CD4-positive, alpha-beta T cell treated with Interferon alpha-2 for 1 hour (primary cell): ENCODE measurements around the gene CACFD1.

Experiments
- DNase-seq, 2 donors: peaks; one replicate each; pipeline ENCODE4 v3.0.0-alpha.2; 2020 to 2022

CACFD1 gene

GRCh38 chr9:133502112-133502511 lies 42.3 kb downstream of the CACFD1 start:
- DNase-seq = no peak

- DNase-seq = no peak
These were observed 45.5 kb downstream of the CACFD1 start for GRCh38 chr9:133505186-133505830.

GRCh38 chr9:133505901-133506652 lies 46.3 kb downstream of the CACFD1 start:
- DNase-seq = no peak

- DNase-seq = no peak
These were observed 46.9 kb downstream of the CACFD1 start for GRCh38 chr9:133506653-133507038.

GRCh38 chr9:133507246-133507965 lies 47.6 kb downstream of the CACFD1 start:
- DNase-seq = no peak

- DNase-seq = no peak
These were observed 48.3 kb downstream of the CACFD1 start for GRCh38 chr9:133508046-133508445.

GRCh38 chr9:133509179-133510083 lies 49.7 kb downstream of the CACFD1 start:
- DNase-seq = peak in 1 of 2 donors; percentile 12

GRCh38 chr9:133510926-133511505 lies 51.2 kb downstream of the CACFD1 start:
- DNase-seq = no peak

- DNase-seq = no peak
These were observed 51.8 kb downstream of the CACFD1 start for GRCh38 chr9:133511607-133512006.

GRCh38 chr9:133512253-133513213 lies 52.8 kb downstream of the CACFD1 start:
- DNase-seq = no peak

- DNase-seq = no peak
These were observed 53.7 kb downstream of the CACFD1 start for GRCh38 chr9:133513214-133514100.

GRCh38 chr9:133514460-133515239 lies 54.9 kb downstream of the CACFD1 start:
- DNase-seq = no peak

- DNase-seq = no peak
These were observed 55.4 kb downstream of the CACFD1 start for GRCh38 chr9:133515240-133515610.

- DNase-seq = no peak
These were observed 56.0 kb downstream of the CACFD1 start for GRCh38 chr9:133515615-133516255.

GRCh38 chr9:133516256-133516960 lies 56.6 kb downstream of the CACFD1 start:
- DNase-seq = no peak

GRCh38 chr9:133516961-133517350 lies 57.2 kb downstream of the CACFD1 start:
- DNase-seq = no peak

- no peak for DNase-seq
These were observed 57.9 kb downstream of the CACFD1 start for GRCh38 chr9:133517711-133518110.

GRCh38 chr9:133518200-133518599 lies 58.4 kb downstream of the CACFD1 start:
- DNase-seq = no peak
